ENCODE measurements around the gene FRMPD2.
"Not testable (repeated sequence)": the region's sequence is repeated elsewhere in the genome, so short reads cannot be mapped to it uniquely, and the experiment has no call there.

- not testable (repeated sequence) for TF ChIP-seq CTCF (conservative IDR thresholded peaks at IDR 0.05; ENCODE audit: low read depth in 2 of 2); EZH2phosphoT487 (IDR thresholded peaks at IDR 0.05; ENCODE audit: unreplicated experiment); EZH2 (IDR thresholded peaks at IDR 0.05; ENCODE audit: low read depth, unreplicated experiment)
These were observed 133.5 kb downstream of the FRMPD2 start for GRCh38 chr10:48140949-48141348.

Measured in GM23338 (cell line).